Uterus (tissue), 2 donors: ENCODE results near the gene TIMM23.
"Not testable (repeated sequence)": the region's sequence is repeated elsewhere in the genome, so short reads cannot be mapped to it uniquely, and the experiment has no call there.

Source experiments
- POLR2A ChIP-seq, 2 donors: fragments of 450-650 bp; IDR thresholded peaks; one replicate each; pipeline ENCODE4 v1.6.1; 2016; ENCODE audit warnings: antibody characterized with exemption in 2 of 2, mild to moderate bottlenecking in 1 of 2, moderate library complexity in 1 of 2
- TF ChIP-seq, protein P1 (sequence below), 4 experiments: fragments of 200-600 bp in 2 of 4; fragments of 450-650 bp in 2 of 4; sonication (generic) in 2 of 4; IDR thresholded peaks; one replicate each; pipeline ENCODE4 v1.5.1; 2016 to 2019; ENCODE audit warnings: antibody characterized with exemption in 4 of 4, mild to moderate bottlenecking in 2 of 4, moderate library complexity in 1 of 4

- TF ChIP-seq, protein P1, sequence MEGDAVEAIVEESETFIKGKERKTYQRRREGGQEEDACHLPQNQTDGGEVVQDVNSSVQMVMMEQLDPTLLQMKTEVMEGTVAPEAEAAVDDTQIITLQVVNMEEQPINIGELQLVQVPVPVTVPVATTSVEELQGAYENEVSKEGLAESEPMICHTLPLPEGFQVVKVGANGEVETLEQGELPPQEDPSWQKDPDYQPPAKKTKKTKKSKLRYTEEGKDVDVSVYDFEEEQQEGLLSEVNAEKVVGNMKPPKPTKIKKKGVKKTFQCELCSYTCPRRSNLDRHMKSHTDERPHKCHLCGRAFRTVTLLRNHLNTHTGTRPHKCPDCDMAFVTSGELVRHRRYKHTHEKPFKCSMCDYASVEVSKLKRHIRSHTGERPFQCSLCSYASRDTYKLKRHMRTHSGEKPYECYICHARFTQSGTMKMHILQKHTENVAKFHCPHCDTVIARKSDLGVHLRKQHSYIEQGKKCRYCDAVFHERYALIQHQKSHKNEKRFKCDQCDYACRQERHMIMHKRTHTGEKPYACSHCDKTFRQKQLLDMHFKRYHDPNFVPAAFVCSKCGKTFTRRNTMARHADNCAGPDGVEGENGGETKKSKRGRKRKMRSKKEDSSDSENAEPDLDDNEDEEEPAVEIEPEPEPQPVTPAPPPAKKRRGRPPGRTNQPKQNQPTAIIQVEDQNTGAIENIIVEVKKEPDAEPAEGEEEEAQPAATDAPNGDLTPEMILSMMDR (IDR thresholded peaks at IDR 0.05) = not testable (repeated sequence)
- not testable (repeated sequence) for TF ChIP-seq POLR2A (IDR thresholded peaks at IDR 0.05)
Measured at GRCh38 chr10:45941196-45941595, 31.1 kb upstream of the TIMM23 start.
